ENCODE results near the gene TASP1.

TASP1 gene

GRCh38 chr20:13474467-13474866 is 164.3 kb downstream of the TASP1 start:
- Histone ChIP-seq H3K4me3 (ENCODE audit: low read length in 2 of 2) (no peak overlapping the region), H3K27ac (ENCODE audit: low read length) (no peak overlapping the region), H3K9ac (ENCODE audit: low read length in 2 of 2) (no peak overlapping the region), H3K9me3 (ENCODE audit: control insufficient read depth in 2 of 2, low read length in 2 of 2) (no peaks in the 10 kb centered on the region), H3K4me1 (ENCODE audit: control insufficient read depth, insufficient read depth, low read length) (no peaks in the 10 kb centered on the region), H3K36me3 (ENCODE audit: control insufficient read depth in 2 of 2, insufficient read depth in 2 of 2, low read length in 2 of 2) (no peaks in the 10 kb centered on the region), H3K27me3 (ENCODE audit: control insufficient read depth in 1 of 2, insufficient read depth in 2 of 2, low read length in 2 of 2) (no peaks in the 10 kb centered on the region)

GRCh38 chr20:13469262-13469661 is 169.5 kb downstream of the TASP1 start:
- Histone ChIP-seq H3K9me3 (ENCODE audit: control insufficient read depth in 2 of 2, low read length in 2 of 2) (no peaks in the 10 kb centered on the region), H3K36me3 (ENCODE audit: control insufficient read depth in 2 of 2, insufficient read depth in 2 of 2, low read length in 2 of 2) (no peaks in the 10 kb centered on the region), H3K4me1 (ENCODE audit: control insufficient read depth, insufficient read depth, low read length) (no peaks in the 10 kb centered on the region), H3K27ac (ENCODE audit: low read length) (no peak overlapping the region), H3K4me3 (ENCODE audit: low read length in 2 of 2) (no peak overlapping the region), H3K9ac (ENCODE audit: low read length in 2 of 2) (no peak overlapping the region), H3K27me3 (ENCODE audit: control insufficient read depth in 1 of 2, insufficient read depth in 2 of 2, low read length in 2 of 2) (no peaks in the 10 kb centered on the region)

GRCh38 chr20:13468166-13468565 is 170.6 kb downstream of the TASP1 start:
- H3K4me3 ChIP-seq (ENCODE audit: low read length in 2 of 2): no peak overlapping the region
- H3K4me1 ChIP-seq (ENCODE audit: control insufficient read depth, insufficient read depth, low read length): no peaks in the 10 kb centered on the region
- no peaks in the 10 kb centered on the region for H3K9me3 ChIP-seq (ENCODE audit: control insufficient read depth in 2 of 2, low read length in 2 of 2)

GRCh38 chr20:13464702-13465101 is 174.0 kb downstream of the TASP1 start:
- no peaks in the 10 kb centered on the region for H3K9me3 ChIP-seq (ENCODE audit: control insufficient read depth in 2 of 2, low read length in 2 of 2)
- H3K9ac ChIP-seq (ENCODE audit: low read length in 2 of 2): no peak overlapping the region
- H3K36me3 ChIP-seq (ENCODE audit: control insufficient read depth in 2 of 2, insufficient read depth in 2 of 2, low read length in 2 of 2): no peaks in the 10 kb centered on the region
- H3K27ac ChIP-seq (ENCODE audit: low read length): no peak overlapping the region
- H3K4me3 ChIP-seq (ENCODE audit: low read length in 2 of 2): no peak overlapping the region
- no peaks in the 10 kb centered on the region for H3K27me3 ChIP-seq (ENCODE audit: control insufficient read depth in 1 of 2, insufficient read depth in 2 of 2, low read length in 2 of 2)
- no peaks in the 10 kb centered on the region for H3K4me1 ChIP-seq (ENCODE audit: control insufficient read depth, insufficient read depth, low read length)

More at GRCh38 chr20:13468166-13468565, 170.6 kb downstream of the TASP1 start:
- Histone ChIP-seq H3K27me3 (ENCODE audit: control insufficient read depth in 1 of 2, insufficient read depth in 2 of 2, low read length in 2 of 2) (no peaks in the 10 kb centered on the region), H3K9ac (ENCODE audit: low read length in 2 of 2) (no peak overlapping the region), H3K36me3 (ENCODE audit: control insufficient read depth in 2 of 2, insufficient read depth in 2 of 2, low read length in 2 of 2) (no peaks in the 10 kb centered on the region), H3K27ac (ENCODE audit: low read length) (no peak overlapping the region)

- no peak overlapping the region for H3K9ac ChIP-seq (ENCODE audit: low read length in 2 of 2)
- H3K4me3 ChIP-seq (ENCODE audit: low read length in 2 of 2): no peak overlapping the region
- H3K36me3 ChIP-seq (ENCODE audit: control insufficient read depth in 2 of 2, insufficient read depth in 2 of 2, low read length in 2 of 2): no peaks in the 10 kb centered on the region
- no peaks in the 10 kb centered on the region for H3K9me3 ChIP-seq (ENCODE audit: control insufficient read depth in 2 of 2, low read length in 2 of 2)
- H3K4me1 ChIP-seq (ENCODE audit: control insufficient read depth, insufficient read depth, low read length): no peaks in the 10 kb centered on the region
- H3K27me3 ChIP-seq (ENCODE audit: control insufficient read depth in 1 of 2, insufficient read depth in 2 of 2, low read length in 2 of 2): no peaks in the 10 kb centered on the region
- no peak overlapping the region for H3K27ac ChIP-seq (ENCODE audit: low read length)
Observed at GRCh38 chr20:13461849-13462458, 176.8 kb downstream of the TASP1 start.

- no peak overlapping the region for H3K27ac ChIP-seq (ENCODE audit: low read length)
- no peaks in the 10 kb centered on the region for H3K9me3 ChIP-seq (ENCODE audit: control insufficient read depth in 2 of 2, low read length in 2 of 2)
- H3K9ac ChIP-seq (ENCODE audit: low read length in 2 of 2): no peak overlapping the region
Observed at GRCh38 chr20:13458860-13459451, 179.8 kb downstream of the TASP1 start.

GRCh38 chr20:13457487-13457886 is 181.2 kb downstream of the TASP1 start:
- no peaks in the 10 kb centered on the region for H3K4me1 ChIP-seq (ENCODE audit: control insufficient read depth, insufficient read depth, low read length)
- H3K27me3 ChIP-seq (ENCODE audit: control insufficient read depth in 1 of 2, insufficient read depth in 2 of 2, low read length in 2 of 2): no peaks in the 10 kb centered on the region
- H3K4me3 ChIP-seq (ENCODE audit: low read length in 2 of 2): no peak overlapping the region
- no peak overlapping the region for H3K9ac ChIP-seq (ENCODE audit: low read length in 2 of 2)
- no peaks in the 10 kb centered on the region for H3K9me3 ChIP-seq (ENCODE audit: control insufficient read depth in 2 of 2, low read length in 2 of 2)
- H3K36me3 ChIP-seq (ENCODE audit: control insufficient read depth in 2 of 2, insufficient read depth in 2 of 2, low read length in 2 of 2): no peaks in the 10 kb centered on the region
- no peak overlapping the region for H3K27ac ChIP-seq (ENCODE audit: low read length)

More at GRCh38 chr20:13458860-13459451, 179.8 kb downstream of the TASP1 start:
- Histone ChIP-seq H3K4me1 (ENCODE audit: control insufficient read depth, insufficient read depth, low read length) (no peaks in the 10 kb centered on the region), H3K27me3 (ENCODE audit: control insufficient read depth in 1 of 2, insufficient read depth in 2 of 2, low read length in 2 of 2) (no peaks in the 10 kb centered on the region), H3K4me3 (ENCODE audit: low read length in 2 of 2) (no peak overlapping the region), H3K36me3 (ENCODE audit: control insufficient read depth in 2 of 2, insufficient read depth in 2 of 2, low read length in 2 of 2) (no peaks in the 10 kb centered on the region)

GRCh38 chr20:13455713-13456112 is 183.0 kb downstream of the TASP1 start:
- Histone ChIP-seq H3K9ac (ENCODE audit: low read length in 2 of 2) (no peak overlapping the region), H3K9me3 (ENCODE audit: control insufficient read depth in 2 of 2, low read length in 2 of 2) (no peaks in the 10 kb centered on the region), H3K4me3 (ENCODE audit: low read length in 2 of 2) (no peak overlapping the region), H3K27ac (ENCODE audit: low read length) (no peak overlapping the region), H3K4me1 (ENCODE audit: control insufficient read depth, insufficient read depth, low read length) (no peaks in the 10 kb centered on the region), H3K27me3 (ENCODE audit: control insufficient read depth in 1 of 2, insufficient read depth in 2 of 2, low read length in 2 of 2) (no peaks in the 10 kb centered on the region), H3K36me3 (ENCODE audit: control insufficient read depth in 2 of 2, insufficient read depth in 2 of 2, low read length in 2 of 2) (no peaks in the 10 kb centered on the region)

- no peak overlapping the region for H3K9ac ChIP-seq (ENCODE audit: low read length in 2 of 2)
- no peaks in the 10 kb centered on the region for H3K36me3 ChIP-seq (ENCODE audit: control insufficient read depth in 2 of 2, insufficient read depth in 2 of 2, low read length in 2 of 2)
- H3K27ac ChIP-seq (ENCODE audit: low read length): no peak overlapping the region
- H3K4me3 ChIP-seq (ENCODE audit: low read length in 2 of 2): no peak overlapping the region
- H3K27me3 ChIP-seq (ENCODE audit: control insufficient read depth in 1 of 2, insufficient read depth in 2 of 2, low read length in 2 of 2): no peaks in the 10 kb centered on the region
- H3K9me3 ChIP-seq (ENCODE audit: control insufficient read depth in 2 of 2, low read length in 2 of 2): no peaks in the 10 kb centered on the region
- H3K4me1 ChIP-seq (ENCODE audit: control insufficient read depth, insufficient read depth, low read length): no peaks in the 10 kb centered on the region
Observed at GRCh38 chr20:13453367-13453766, 185.4 kb downstream of the TASP1 start.

GRCh38 chr20:13452470-13453124 is 186.1 kb downstream of the TASP1 start:
- Histone ChIP-seq H3K4me1 (ENCODE audit: control insufficient read depth, insufficient read depth, low read length) (no peaks in the 10 kb centered on the region), H3K27me3 (ENCODE audit: control insufficient read depth in 1 of 2, insufficient read depth in 2 of 2, low read length in 2 of 2) (no peaks in the 10 kb centered on the region), H3K9me3 (ENCODE audit: control insufficient read depth in 2 of 2, low read length in 2 of 2) (no peaks in the 10 kb centered on the region), H3K36me3 (ENCODE audit: control insufficient read depth in 2 of 2, insufficient read depth in 2 of 2, low read length in 2 of 2) (no peaks in the 10 kb centered on the region), H3K27ac (ENCODE audit: low read length) (no peak overlapping the region), H3K4me3 (ENCODE audit: low read length in 2 of 2) (no peak overlapping the region), H3K9ac (ENCODE audit: low read length in 2 of 2) (no peak overlapping the region)

GRCh38 chr20:13449868-13450434 is 188.8 kb downstream of the TASP1 start:
- H3K9ac ChIP-seq (ENCODE audit: low read length in 2 of 2): no peak overlapping the region
- no peak overlapping the region for H3K27ac ChIP-seq (ENCODE audit: low read length)
- H3K27me3 ChIP-seq (ENCODE audit: control insufficient read depth in 1 of 2, insufficient read depth in 2 of 2, low read length in 2 of 2): no peaks in the 10 kb centered on the region
- H3K4me3 ChIP-seq (ENCODE audit: low read length in 2 of 2): no peak overlapping the region
- no peaks in the 10 kb centered on the region for H3K36me3 ChIP-seq (ENCODE audit: control insufficient read depth in 2 of 2, insufficient read depth in 2 of 2, low read length in 2 of 2)
- H3K9me3 ChIP-seq (ENCODE audit: control insufficient read depth in 2 of 2, low read length in 2 of 2): no peaks in the 10 kb centered on the region
- H3K4me1 ChIP-seq (ENCODE audit: control insufficient read depth, insufficient read depth, low read length): no peaks in the 10 kb centered on the region

All from stomach smooth muscle (tissue), 2 donors.